ENCODE measurements around the gene USH2A. TPM values are rescaled to one million over a fixed set of nuclear protein-coding genes. Genes with fewer than 3 reads are reported as not detected.
"Not testable (repeated sequence)": the region's sequence is repeated elsewhere in the genome, so short reads cannot be mapped to it uniquely, and the experiment has no call there.

The USH2A gene
- total RNA-seq, 1 experiment from 2014 or later = 0.02 TPM

GRCh38 chr1:216207154-216207553 is 216.1 kb downstream of the USH2A start:
- DNase-seq (ENCODE audit: extremely low read depth, low read depth) = no peak

GRCh38 chr1:216205176-216205575 is 218.1 kb downstream of the USH2A start:
- no peak for DNase-seq (ENCODE audit: extremely low read depth, low read depth)

GRCh38 chr1:216201946-216202345 is 221.3 kb downstream of the USH2A start:
- DNase-seq (ENCODE audit: extremely low read depth, low read depth) = no peak

- no peak for DNase-seq (ENCODE audit: extremely low read depth, low read depth)
These were observed 222.3 kb downstream of the USH2A start for GRCh38 chr1:216200941-216201340.

- DNase-seq (ENCODE audit: extremely low read depth, low read depth) = no peak
These were observed 228.5 kb downstream of the USH2A start for GRCh38 chr1:216194721-216195120.

GRCh38 chr1:216193839-216194443 is 229.3 kb downstream of the USH2A start:
- DNase-seq (ENCODE audit: extremely low read depth, low read depth) = no peak

GRCh38 chr1:216190438-216190837 is 232.8 kb downstream of the USH2A start:
- no peak for DNase-seq (ENCODE audit: extremely low read depth, low read depth)

- no peak for DNase-seq (ENCODE audit: extremely low read depth, low read depth)
These were observed 236.4 kb downstream of the USH2A start for GRCh38 chr1:216186816-216187215.

GRCh38 chr1:216186141-216186540 is 237.1 kb downstream of the USH2A start:
- DNase-seq (ENCODE audit: extremely low read depth, low read depth) = no peak

GRCh38 chr1:216184126-216184680 is 239.0 kb downstream of the USH2A start:
- no peak for DNase-seq (ENCODE audit: extremely low read depth, low read depth)

GRCh38 chr1:216183454-216183853 is 239.8 kb downstream of the USH2A start:
- peak; percentile 18 for DNase-seq (ENCODE audit: extremely low read depth, low read depth)

GRCh38 chr1:216183007-216183406 is 240.2 kb downstream of the USH2A start:
- peak; percentile 33 for DNase-seq (ENCODE audit: extremely low read depth, low read depth)

GRCh38 chr1:216181590-216181989 is 241.7 kb downstream of the USH2A start:
- no peak for DNase-seq (ENCODE audit: extremely low read depth, low read depth)

- DNase-seq (ENCODE audit: extremely low read depth, low read depth) = no peak
These were observed 245.0 kb downstream of the USH2A start for GRCh38 chr1:216178281-216178680.

GRCh38 chr1:216176970-216177369 is 246.3 kb downstream of the USH2A start:
- DNase-seq (ENCODE audit: extremely low read depth, low read depth) = no peak

- no peak for DNase-seq (ENCODE audit: extremely low read depth, low read depth)
These were observed 247.5 kb downstream of the USH2A start for GRCh38 chr1:216175714-216176113.

GRCh38 chr1:216173376-216173995 is 249.8 kb downstream of the USH2A start:
- DNase-seq (ENCODE audit: extremely low read depth, low read depth) = no peak

GRCh38 chr1:216169351-216169750 is 253.9 kb downstream of the USH2A start:
- no peak for DNase-seq (ENCODE audit: extremely low read depth, low read depth)

GRCh38 chr1:216168546-216168945 is 254.7 kb downstream of the USH2A start:
- no peak for DNase-seq (ENCODE audit: extremely low read depth, low read depth)

- no peak for DNase-seq (ENCODE audit: extremely low read depth, low read depth)
These were observed 269.2 kb downstream of the USH2A start for GRCh38 chr1:216154063-216154462.

GRCh38 chr1:216153130-216153529 is 270.1 kb downstream of the USH2A start:
- no peak for DNase-seq (ENCODE audit: extremely low read depth, low read depth)

GRCh38 chr1:216145451-216146018 is 277.7 kb downstream of the USH2A start:
- not testable (repeated sequence) for DNase-seq (ENCODE audit: extremely low read depth, low read depth)
